ENCODE measurements around the gene HCRTR1.
"Not testable (repeated sequence)": the region's sequence is repeated elsewhere in the genome, so short reads cannot be mapped to it uniquely, and the experiment has no call there.

HCRTR1 gene

DNA sequence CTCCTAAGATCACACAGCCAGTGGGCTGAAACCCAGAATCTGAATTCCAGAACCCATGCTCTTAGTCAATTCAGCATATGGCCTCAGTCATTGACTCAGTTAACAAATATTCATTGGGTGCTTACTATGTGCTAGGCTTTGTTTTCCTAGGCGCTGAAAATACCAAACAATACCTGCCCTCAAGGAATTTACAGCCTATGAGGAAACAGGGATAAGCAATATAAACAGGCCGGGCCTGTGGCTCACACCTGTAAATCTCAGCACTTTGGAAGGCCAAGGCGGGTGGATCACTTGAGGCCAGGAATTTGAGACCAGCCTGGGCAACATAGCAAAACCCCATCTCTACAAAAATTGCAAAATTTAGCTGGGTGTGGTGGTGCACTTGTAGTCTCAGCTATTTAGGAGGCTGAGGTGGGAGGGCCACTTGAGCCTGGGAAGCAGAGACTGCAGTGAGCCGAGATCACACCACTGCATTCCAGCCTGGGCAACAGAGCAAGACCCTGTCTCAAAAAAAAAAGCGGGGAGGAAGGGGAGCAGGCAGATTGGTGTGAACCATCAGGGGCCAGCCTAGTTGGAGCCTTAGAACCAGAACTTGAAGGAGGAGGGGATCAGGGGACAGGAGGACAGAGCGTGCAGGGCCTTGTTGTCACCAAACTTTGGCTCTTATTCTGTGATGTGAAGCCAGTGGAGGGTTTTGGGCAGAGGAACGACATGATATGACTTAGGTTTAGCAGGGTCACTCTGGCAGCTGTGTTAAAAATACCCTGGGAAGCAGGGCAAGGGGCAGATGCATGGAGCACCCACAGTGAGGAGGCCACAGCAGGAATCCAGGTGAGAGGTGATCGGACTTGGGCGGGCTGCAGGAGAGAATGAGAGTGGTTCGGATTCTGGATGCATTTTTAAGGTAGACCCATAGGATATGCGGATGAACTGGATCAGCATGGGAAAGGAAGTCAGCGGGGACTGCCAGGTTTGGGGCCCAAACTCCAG is 35.4 kb upstream of the HCRTR1 start:
- no peak for DNase-seq

DNA sequence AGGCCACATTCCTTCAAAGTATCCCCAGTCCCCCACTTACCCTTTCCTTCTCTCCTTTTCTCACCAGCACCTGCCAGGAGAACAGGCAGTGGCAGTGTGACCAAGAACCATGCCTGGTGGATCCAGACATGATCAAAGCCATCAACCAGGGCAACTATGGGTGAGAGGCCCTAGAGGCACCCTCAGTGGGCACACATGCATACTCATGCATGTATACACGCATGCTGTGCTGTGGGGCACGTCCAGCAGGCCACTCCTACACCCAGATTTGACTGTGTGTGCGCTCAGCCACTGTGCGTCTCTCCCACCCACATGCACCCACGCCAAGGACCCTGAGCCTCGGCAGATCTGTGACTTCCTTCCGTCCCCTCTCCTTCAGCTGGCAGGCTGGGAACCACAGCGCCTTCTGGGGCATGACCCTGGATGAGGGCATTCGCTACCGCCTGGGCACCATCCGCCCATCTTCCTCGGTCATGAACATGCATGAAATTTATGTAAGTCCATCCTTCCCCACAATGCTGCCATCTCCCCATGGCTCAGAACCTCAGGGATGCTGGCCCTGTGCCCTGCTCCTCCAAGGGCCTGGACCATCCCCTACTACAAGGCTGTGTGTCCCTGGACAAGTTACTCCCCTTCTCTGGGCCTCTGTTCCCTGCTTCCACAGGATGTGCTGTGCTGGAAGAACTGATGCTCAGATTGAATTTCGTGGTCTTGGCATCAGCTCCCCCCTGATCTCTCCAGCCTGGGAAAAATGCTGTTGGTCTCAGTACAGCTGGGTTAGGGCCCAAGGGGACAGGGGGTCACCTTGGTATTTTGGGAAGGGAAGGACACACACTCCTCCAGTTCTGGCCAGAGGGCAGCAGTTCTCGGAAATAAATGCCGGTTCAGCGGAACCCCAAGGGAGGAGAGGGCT is 34.2 kb upstream of the HCRTR1 start:
- DNase-seq = peak; percentile 11

DNA sequence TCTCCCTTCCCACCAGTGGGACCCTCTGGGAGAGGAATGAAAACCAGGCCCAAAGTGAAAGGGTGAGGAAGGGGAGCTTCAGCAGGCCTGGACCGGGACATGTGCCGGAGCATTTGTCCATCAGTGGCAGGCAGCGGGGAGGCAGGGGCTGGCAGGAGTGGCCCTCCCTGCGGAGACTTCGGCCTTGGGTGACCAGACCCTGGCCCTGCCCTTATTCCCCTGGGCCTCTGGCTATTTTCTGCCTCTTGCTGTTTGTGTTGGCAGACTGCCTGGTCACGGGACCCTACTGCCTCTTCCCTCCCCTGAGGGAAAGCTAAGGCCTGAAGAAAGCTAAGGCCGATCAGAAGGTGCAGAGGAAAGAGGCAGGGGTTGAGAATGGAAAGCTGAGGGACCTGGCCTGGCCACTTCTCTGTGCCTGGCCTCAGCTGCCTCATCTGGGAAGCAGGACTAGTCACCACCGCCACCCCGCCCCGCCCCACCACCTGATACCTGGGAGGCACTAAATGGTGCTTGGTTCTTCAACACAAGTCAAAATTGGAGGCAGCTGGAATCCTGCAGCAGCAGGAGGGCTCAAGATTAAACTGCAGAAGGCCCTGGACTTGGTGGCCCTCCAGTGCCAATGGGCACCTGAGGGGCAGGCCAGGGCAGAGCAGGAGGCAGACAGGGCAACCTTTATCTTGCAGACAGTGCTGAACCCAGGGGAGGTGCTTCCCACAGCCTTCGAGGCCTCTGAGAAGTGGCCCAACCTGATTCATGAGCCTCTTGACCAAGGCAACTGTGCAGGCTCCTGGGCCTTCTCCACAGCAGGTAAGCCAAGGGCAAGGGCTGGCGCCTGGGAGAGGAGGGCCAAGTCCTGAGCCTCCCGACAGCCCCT is 33.3 kb upstream of the HCRTR1 start:
- DNase-seq = peak; percentile 11

DNA sequence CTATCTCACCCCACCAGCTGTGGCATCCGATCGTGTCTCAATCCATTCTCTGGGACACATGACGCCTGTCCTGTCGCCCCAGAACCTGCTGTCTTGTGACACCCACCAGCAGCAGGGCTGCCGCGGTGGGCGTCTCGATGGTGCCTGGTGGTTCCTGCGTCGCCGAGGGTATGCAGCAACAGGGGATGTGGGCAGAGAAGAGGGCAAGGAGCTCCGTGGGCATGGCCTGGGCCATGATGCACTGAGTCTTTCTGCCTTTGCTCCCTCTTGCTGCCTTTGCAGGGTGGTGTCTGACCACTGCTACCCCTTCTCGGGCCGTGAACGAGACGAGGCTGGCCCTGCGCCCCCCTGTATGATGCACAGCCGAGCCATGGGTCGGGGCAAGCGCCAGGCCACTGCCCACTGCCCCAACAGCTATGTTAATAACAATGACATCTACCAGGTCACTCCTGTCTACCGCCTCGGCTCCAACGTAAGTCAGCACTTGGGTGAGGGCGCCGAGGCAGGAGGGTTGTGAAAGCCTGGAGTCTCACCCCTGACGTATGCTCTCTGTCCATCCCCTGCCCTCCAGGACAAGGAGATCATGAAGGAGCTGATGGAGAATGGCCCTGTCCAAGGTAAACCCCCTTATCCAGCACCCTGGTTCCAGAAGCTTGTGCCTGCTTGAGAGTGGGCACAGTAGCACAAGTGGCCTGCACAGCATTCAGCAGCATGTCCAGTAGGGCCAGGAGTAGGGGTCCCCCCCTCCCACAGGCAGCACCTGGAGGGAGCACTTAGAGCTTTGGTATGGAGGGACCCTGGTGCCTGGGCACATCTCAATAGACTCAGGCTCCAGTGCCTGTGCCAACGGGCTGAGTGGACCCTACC is 32.4 kb upstream of the HCRTR1 start:
- peak; percentile 19 for DNase-seq

DNA sequence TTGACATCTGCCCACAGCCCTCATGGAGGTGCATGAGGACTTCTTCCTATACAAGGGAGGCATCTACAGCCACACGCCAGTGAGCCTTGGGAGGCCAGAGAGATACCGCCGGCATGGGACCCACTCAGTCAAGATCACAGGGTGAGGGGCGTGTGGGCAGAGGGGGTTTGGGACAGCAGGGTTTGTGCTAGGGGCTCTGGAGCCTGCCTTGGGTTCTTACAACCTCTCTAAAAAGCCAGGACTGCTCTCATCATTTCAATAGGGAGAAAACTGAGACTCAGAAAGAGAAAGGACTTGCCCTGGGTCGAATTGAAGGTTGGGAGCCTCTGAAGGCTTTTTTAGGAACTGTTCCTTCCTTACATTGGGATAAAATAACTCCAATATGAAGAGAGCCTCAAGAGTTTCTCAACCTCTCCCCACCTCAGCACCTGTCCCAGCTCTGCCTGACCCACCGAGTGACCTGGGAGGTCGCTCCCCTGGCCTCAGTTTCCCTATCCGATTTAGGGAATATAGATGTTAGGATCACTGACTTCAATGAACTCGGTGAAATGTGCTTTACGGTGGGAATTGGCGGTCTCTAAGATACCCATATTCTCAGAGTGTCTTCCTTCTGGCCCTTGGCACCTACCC is 31.6 kb upstream of the HCRTR1 start:
- DNase-seq = peak; percentile 16

DNA sequence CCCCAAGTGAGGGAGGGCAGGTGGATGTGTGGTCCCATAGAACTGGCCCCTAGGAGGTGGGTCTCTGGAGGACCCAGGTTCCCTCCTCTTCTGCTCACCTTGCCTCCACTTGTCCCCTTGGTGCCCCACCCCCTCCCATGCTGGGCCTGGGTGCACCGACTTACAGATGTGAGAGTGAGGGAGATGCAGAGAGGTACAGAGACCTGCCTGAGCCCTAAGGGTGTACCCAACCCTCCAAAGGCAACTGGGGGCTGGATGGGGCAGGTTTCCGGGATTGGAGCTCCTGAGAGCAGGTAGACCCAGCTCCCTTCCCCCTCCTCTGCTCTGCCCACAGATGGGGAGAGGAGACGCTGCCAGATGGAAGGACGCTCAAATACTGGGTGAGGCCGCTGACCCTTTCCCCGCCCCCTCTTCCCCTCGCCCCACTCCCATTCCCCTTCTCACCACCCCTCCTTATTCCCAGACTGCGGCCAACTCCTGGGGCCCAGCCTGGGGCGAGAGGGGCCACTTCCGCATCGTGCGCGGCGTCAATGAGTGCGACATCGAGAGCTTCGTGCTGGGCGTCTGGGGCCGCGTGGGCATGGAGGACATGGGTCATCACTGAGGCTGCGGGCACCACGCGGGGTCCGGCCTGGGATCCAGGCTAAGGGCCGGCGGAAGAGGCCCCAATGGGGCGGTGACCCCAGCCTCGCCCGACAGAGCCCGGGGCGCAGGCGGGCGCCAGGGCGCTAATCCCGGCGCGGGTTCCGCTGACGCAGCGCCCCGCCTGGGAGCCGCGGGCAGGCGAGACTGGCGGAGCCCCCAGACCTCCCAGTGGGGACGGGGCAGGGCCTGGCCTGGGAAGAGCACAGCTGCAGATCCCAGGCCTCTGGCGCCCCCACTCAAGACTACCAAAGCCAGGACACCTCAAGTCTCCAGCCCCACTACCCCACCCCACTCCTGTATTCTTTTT is 30.8 kb upstream of the HCRTR1 start:
- DNase-seq = peak; percentile 10

DNA sequence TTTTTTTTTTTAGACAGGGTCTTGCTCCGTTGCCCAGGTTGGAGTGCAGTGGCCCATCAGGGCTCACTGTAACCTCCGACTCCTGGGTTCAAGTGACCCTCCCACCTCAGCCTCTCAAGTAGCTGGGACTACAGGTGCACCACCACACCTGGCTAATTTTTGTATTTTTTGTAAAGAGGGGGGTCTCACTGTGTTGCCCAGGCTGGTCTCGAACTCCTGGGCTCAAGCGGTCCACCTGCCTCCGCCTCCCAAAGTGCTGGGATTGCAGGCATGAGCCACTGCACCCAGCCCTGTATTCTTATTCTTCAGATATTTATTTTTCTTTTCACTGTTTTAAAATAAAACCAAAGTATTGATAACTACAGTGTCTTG is 30.2 kb upstream of the HCRTR1 start:
- DNase-seq = not testable (repeated sequence)

DNA sequence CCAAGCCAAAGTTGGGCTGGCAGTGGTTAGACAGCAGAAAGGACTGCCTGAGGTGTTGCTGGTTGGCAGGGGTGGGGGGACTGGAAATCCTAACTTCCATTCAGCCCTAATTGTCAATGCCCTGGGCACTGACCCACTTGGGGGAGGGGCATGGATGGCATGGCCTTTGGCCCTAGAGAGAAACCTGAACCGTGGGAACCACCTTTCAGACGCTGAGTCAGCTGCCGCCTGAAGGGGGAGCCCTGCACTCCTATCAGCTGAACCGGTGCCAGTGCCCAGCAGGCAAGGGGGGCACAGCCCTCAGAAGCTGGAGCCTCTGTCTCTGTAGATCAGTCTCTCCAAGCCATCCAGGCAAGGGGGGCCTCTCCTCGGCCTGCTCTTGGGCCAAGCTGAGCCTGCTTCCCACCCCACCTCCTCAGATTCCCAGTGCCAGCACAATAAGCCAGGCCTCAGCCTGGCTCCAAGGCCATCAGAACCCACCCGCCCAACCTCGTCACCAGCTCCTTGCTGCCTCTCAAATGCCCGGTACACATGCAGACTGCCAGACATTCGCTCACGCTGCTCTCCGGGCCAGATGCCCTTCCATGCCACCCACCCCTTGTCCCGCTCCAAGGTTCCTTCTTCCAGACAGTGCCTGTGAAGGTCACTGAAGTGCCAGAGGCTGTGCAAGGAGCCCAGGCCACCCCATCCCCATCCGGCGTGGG is 29.6 kb upstream of the HCRTR1 start:
- peak; percentile 77 for DNase-seq

DNA sequence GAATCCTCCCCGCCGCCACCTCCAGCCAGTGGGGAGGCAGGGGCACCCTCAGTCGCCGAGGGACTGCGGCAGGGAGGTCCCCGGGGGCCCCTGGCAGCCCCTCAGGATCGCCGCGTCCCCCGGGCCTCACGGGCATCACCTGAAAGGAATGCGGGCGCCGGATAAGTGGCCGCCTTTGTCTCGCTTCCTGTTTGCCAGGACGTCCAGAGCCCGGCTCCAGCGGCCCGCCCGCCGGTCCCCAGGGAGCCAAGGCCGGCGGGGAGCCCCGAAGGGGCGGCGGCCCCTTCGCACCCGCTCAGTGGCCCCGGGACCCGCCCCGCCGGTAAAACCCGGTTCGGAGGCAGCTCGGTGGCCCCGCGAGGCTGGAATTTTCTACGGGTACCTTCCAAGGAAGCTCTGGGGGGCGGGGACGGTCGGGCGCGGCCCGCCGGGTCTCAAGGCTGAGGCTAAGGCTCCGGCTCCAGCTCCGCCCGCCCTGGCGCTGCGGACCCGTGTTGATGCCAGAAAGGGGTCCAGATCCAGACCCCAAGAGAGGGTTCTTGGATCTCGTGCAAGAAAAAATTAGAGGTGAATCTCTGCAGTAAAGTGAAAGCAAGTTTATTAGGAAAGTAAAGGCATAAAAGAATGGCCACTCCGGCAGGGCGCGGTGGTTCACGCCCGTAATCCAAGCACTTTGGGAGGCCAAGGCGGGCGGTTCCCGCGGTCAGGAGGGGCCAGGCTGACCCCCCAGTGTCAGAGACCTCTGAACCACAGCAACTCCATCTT is 28.6 kb upstream of the HCRTR1 start:
- DNase-seq = peak; percentile 11

DNA sequence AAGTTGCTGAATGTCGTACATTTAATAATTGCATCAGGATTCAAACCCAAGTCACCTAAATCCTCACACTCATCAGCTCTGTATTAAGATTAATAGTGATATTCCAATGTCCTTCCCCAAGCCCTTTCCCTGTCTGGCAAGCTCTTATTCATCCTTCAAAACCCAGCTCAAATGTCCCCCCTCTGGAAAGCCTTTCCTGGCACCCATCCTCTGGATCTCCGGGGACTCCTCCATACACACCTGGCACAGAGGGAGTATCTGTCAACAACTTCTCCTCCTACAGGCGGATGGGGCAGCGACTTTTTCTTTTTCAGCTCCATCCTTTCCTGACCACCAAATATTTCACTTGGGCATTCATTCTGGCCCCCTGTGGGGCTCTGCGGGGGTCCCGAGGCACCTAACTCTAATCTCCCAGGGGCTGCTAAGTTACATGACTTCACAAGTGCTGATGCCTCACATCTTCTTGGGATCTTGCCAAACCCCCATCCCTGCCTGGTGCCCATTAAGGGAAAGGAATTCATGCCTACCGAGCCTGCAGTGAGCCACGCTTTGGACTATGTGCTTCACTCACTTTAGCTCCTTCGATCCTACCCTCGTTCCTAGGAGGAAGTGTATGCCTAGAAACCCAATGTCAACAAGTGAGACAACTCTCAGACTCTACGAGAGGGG is 25.9 kb upstream of the HCRTR1 start:
- DNase-seq = peak; percentile 20

DNA sequence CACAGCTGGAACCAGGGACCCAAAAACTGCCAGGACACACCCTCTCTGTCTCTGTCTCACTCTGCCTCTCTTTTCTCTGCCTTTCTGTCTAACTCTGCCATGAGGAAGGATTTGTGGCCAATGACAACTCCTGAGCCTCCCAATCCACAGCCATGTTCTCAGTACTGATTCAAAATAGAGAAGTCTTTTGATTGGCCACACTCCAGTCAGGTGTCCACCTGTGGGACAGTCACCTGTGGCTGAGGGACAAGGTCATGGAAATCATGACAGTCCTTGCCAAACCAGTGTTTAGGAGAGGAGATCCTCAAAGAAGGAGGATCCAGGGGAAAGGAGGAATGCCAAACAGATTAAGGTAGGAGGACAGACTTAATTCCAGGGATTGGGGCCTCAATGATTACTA is 25.4 kb upstream of the HCRTR1 start:
- DNase-seq = no peak

DNA sequence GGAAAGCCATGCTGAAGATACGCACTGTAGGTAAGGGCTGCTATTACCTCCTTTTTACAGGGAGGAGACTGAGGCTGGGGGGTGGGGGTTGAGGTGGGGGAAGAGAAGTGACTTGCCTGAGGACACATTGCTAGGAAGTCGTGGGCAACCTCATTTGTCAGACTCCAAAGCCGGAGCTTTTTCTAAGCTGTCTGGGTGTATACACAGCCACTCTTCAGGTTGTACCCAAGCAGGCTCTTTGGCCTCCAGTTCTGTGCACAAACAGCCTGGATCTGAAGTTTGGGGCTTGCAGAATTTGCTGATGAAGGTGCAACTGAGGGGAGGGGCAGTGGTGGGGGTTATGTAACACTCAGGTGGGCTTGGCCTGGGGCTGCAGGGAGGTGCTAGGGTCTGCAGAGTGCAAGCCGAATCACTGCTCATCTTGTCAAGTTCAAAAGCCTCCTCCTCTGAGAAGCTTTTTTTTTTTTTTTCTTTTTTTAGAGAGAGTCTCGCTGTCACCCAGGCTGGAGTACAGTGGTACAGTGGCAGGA is 24.3 kb upstream of the HCRTR1 start:
- peak; percentile 0 for DNase-seq

DNA sequence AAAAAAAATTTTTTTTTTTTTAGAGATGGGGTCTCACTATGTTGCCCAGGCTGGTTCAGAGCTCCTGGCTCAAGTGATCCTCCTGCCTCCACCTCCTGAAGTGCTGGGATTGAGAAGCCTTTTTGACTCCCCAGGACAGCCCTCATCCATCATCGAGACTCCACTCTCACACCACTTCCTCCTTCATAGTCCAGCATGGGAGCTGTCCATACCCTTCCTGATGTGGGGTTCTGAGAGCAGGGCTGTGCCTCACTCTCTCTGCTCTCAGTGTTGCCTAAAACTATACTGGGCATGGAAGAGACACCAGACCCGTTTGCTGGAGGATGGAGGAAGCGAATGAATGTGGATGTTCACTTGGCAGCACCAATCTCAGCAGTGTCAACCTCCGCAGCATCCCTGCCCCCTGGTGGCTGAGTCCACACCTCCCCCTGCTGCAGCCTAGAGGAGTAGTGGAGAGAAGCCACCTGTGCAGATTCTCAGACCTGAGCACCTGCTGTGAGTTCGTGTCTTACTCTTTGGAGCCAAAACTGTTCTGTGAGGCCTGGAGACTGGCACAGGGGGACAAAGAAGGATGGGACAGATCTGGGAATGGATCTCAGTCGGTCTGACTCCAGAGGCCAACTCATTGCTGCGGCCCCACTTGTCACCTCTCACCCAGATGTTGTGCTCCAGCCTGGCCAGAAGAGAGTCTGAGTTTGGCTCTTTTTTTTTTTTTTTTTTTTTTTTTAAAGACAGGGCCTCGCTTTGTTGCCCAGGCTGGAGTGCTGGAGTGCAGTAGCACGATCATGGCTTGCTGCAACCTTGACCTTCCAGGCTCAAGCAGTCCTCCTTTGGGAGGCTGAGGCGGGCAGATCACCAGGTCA is 23.5 kb upstream of the HCRTR1 start:
- DNase-seq = peak; percentile 85

DNA sequence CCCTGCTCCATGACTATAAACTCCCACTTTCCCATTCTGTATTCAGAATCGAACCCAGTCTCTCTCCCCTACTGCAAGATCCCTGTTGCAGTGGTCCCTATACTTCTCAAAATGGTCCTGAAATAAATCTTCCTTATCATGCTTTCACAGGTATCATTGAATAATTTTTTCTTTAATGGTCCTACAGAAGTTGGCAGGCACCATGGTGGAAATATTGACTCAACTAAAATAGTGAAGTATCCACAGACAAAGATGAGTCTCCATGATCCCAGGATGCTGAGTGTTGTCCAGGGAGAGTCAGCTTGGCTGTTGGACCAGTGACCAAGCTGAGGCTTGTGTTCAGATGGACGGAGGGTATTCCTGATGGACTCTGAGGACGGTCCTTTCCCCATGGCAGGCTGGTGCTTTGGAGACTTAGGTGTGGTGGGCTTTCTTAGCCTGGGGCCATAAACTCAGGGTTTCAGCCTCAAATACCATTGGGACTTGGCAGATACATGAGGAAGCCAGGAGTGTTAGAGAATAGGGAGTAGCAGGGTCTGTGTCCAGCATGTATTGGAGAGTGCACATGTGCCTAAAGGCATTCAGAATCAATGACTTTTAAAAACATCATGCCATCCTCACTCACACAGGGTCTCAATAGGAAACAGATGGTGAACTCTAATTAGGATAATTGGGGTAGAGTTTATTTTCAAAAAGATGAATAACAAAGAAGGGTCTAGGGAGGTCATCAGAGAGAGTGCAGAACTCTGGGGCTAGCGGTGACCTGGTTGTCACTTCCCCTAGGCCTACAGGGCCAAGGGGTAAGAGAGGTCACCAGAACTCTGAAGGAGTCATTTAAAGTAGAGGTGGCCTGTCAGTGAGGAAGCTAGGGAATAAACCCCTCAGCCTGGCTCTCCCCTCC is 21.4 kb upstream of the HCRTR1 start:
- peak; percentile 10 for DNase-seq

DNA sequence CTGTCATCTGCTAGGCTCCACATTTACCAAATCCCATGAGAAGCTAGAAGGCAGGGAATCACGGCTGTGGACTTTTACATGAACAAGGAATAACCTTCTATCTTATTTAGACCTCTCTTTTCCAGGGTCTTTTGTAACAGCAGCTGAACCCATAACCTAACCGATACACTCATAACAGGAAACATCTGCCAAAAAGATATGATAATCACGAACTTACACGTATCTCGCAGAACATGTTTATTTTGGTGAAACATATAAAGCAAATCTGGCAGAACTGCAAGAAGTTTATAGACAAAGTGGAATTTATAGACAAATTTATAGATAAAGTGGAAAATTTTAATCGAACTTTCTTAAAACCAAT is 20.8 kb upstream of the HCRTR1 start:
- DNase-seq = no peak

DNA sequence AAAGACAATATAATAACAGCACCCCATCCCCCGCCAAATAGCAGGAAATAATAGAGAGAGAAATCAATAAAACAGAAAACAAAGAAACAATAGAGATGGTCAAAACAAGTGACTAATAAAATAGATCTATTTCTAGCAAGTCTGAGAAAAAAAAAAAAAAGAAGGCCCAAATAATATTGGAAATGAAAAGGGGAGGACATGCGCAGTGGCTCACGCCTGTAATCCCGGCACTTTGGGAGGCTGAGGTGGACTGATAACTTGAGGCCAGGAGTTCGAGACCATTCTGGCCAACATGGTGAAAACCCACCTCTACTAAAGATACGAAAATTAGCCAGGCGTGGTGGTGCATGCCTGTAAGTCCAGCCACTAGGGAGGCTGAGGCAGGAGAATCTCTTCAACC is 18.5 kb upstream of the HCRTR1 start:
- no peak for DNase-seq

All from stimulated activated CD8-positive, alpha-beta memory T cell treated with anti-CD3 and anti-CD28 coated beads, Interleukin-4, amount 100 ng/mL, for 48 hours (primary cell).